Trophoblast cell (in vitro differentiated cells and primary cell): ENCODE results near the gene OTOR.
A peak's percentile ranks its signal among the peaks of the same experiment; 100 is the strongest.

ENCODE experiments used
- DNase-seq, 2 donors: peaks; one replicate each; pipeline ENCODE4 v3.0.0-alpha.2; 2016
- H2AFZ ChIP-seq: 2 replicates; pipeline ENCODE4 v1.6.1; 2013; ENCODE audit warnings: low read length, moderate library complexity, mild to moderate bottlenecking; ENCODE audit not compliant: insufficient read depth, poor library complexity
- H2AK5ac ChIP-seq: 2 replicates; pipeline ENCODE4 v1.6.1; 2013; ENCODE audit warnings: mild to moderate bottlenecking, low read length
- H2BK120ac ChIP-seq: 2 replicates; pipeline ENCODE4 v1.6.1; 2013; ENCODE audit warnings: low read length, mild to moderate bottlenecking, moderate library complexity; ENCODE audit not compliant: insufficient read depth, poor library complexity
- H2BK12ac ChIP-seq: 2 replicates; pipeline ENCODE4 v1.6.1; 2013; ENCODE audit warnings: mild to moderate bottlenecking, low read length, moderate library complexity
- H2BK5ac ChIP-seq: 2 replicates; pipeline ENCODE4 v1.6.1; 2013; ENCODE audit warnings: low read length, low read depth, moderate library complexity, mild to moderate bottlenecking; ENCODE audit not compliant: poor library complexity
- H3K14ac ChIP-seq: 2 replicates; pipeline ENCODE4 v1.6.1; 2013; ENCODE audit warnings: mild to moderate bottlenecking, low read length
- H3K18ac ChIP-seq: 2 replicates; pipeline ENCODE4 v1.6.1; 2013; ENCODE audit warnings: mild to moderate bottlenecking, low read length
- H3K23ac ChIP-seq: 2 replicates; pipeline ENCODE4 v1.6.1; 2013; ENCODE audit warnings: low read length
- H3K27ac ChIP-seq: 2 replicates; pipeline ENCODE4 v1.5.1; 2013; ENCODE audit warnings: low read depth, mild to moderate bottlenecking, inconsistent platforms, low read length, moderate library complexity
- H3K27me3 ChIP-seq: 2 replicates; pipeline ENCODE4 v1.6.1; 2013; ENCODE audit warnings: inconsistent platforms, mild to moderate bottlenecking, low read length, moderate library complexity; ENCODE audit not compliant: insufficient read depth
- H3K36me3 ChIP-seq, 2 experiments: 1 replicate in 1 of 2; 2 replicates in 1 of 2; pipeline ENCODE4 v1.6.1; 2013; ENCODE audit warnings: low read length in 2 of 2, mild to moderate bottlenecking in 2 of 2, moderate library complexity in 1 of 2; ENCODE audit not compliant: insufficient read depth in 2 of 2, control insufficient read depth in 1 of 2
- H3K4ac ChIP-seq: 2 replicates; pipeline ENCODE4 v1.6.1; 2013; ENCODE audit warnings: low read depth, mild to moderate bottlenecking, low read length, moderate library complexity
- H3K4me1 ChIP-seq, 2 experiments: 1 replicate in 1 of 2; 2 replicates in 1 of 2; pipeline ENCODE4 v1.6.1; 2013; ENCODE audit warnings: low read length in 2 of 2, mild to moderate bottlenecking in 2 of 2, moderate library complexity in 1 of 2; ENCODE audit not compliant: insufficient read depth in 2 of 2, control insufficient read depth in 1 of 2
- H3K4me2 ChIP-seq: 2 replicates; pipeline ENCODE4 v1.6.1; 2013; ENCODE audit warnings: inconsistent platforms, mild to moderate bottlenecking, low read length, moderate library complexity
- H3K4me3 ChIP-seq: 2 replicates; pipeline ENCODE4 v1.5.1; 2013; ENCODE audit warnings: mild to moderate bottlenecking, low read depth, low read length, inconsistent platforms
- H3K79me1 ChIP-seq: one replicate; pipeline ENCODE4 v1.6.1; 2013; ENCODE audit warnings: low read length
- H3K79me2 ChIP-seq: 2 replicates; pipeline ENCODE4 v1.6.1; 2013; ENCODE audit warnings: low read length, mild to moderate bottlenecking; ENCODE audit not compliant: control insufficient read depth, insufficient read depth, poor library complexity
- H3K9ac ChIP-seq: 2 replicates; pipeline ENCODE4 v1.6.1; 2013; ENCODE audit warnings: mild to moderate bottlenecking, low read length
- H3K9me3 ChIP-seq: 2 replicates; pipeline ENCODE4 v1.6.1; 2013; ENCODE audit warnings: low read depth, mild to moderate bottlenecking, control low read depth, inconsistent platforms, low read length; ENCODE audit not compliant: insufficient read depth
- H4K12ac ChIP-seq: 2 replicates; pipeline ENCODE4 v1.6.1; 2013; ENCODE audit warnings: low read depth, mild to moderate bottlenecking, low read length, moderate library complexity
- H4K8ac ChIP-seq: 2 replicates; pipeline ENCODE4 v1.6.1; 2013; ENCODE audit warnings: low read depth, mild to moderate bottlenecking, low read length, moderate library complexity
- H4K91ac ChIP-seq: one replicate; pipeline ENCODE4 v1.6.1; 2013; ENCODE audit warnings: low read depth, mild to moderate bottlenecking, low read length, moderate library complexity
- WGBS: extraction: QIAGEN DNeasy Blood & Tissue Kit; methylation state at CpG from one replicate; pipeline ENCODE4 v1.1.7; 2013; ENCODE audit warnings: missing lambda C conversion rate; ENCODE audit not compliant: insufficient read length, insufficient coverage; ENCODE audit errors: extremely low coverage; 5-methylcytosine and 5-hydroxymethylcytosine counted together

OTOR gene

GRCh38 chr20:16732506-16733152 lies 15.5 kb upstream of the OTOR start:
- Histone ChIP-seq H4K91ac (no peak overlapping the region), H2BK120ac (no peak overlapping the region), H3K9ac (no peak overlapping the region), H3K27me3 (no peaks in the 10 kb centered on the region), H3K79me1 (peaks cover 10% of the 10 kb centered on the region), H3K4me3 (no peak overlapping the region), H3K27ac (no peak overlapping the region), H2BK5ac (no peak overlapping the region), H3K9me3 (no peaks in the 10 kb centered on the region), H2AFZ (no peak overlapping the region), H3K4ac (no peak overlapping the region), H3K4me2 (no peak overlapping the region), H3K79me2 (peaks cover 6% of the 10 kb centered on the region), H4K12ac (no peak overlapping the region), H3K23ac (no peak overlapping the region), H2AK5ac (no peak overlapping the region), H3K18ac (no peak overlapping the region), H2BK12ac (no peak overlapping the region), H3K14ac (no peak overlapping the region), H3K36me3 (peaks cover 4 to 20% of the 10 kb centered on the region in 2 experiments), H4K8ac (no peak overlapping the region), H3K4me1 (peaks cover 5 to 11% of the 10 kb centered on the region in 2 experiments)
- DNase-seq: peak in 1 of 2 donors; percentile 24
- WGBS: no CpG with 5 or more reads among the region's 4 CpGs

GRCh38 chr20:16740365-16741072 lies 7.6 kb upstream of the OTOR start:
- Histone ChIP-seq H3K36me3 (peaks cover 6 to 12% of the 10 kb centered on the region in 2 experiments), H3K23ac (no peak overlapping the region), H3K14ac (no peak overlapping the region), H3K79me2 (no peaks in the 10 kb centered on the region), H2BK5ac (no peak overlapping the region), H4K91ac (no peak overlapping the region), H3K4ac (no peak overlapping the region), H2BK120ac (no peak overlapping the region), H4K8ac (no peak overlapping the region), H2AK5ac (no peak overlapping the region), H3K4me1 (peaks cover 5 to 6% of the 10 kb centered on the region in 2 experiments), H2AFZ (no peak overlapping the region), H3K4me2 (no peak overlapping the region), H2BK12ac (no peak overlapping the region), H3K27me3 (no peaks in the 10 kb centered on the region), H4K12ac (no peak overlapping the region), H3K27ac (no peak overlapping the region), H3K79me1 (no peaks in the 10 kb centered on the region), H3K18ac (no peak overlapping the region), H3K9me3 (no peaks in the 10 kb centered on the region), H3K4me3 (no peak overlapping the region), H3K9ac (no peak overlapping the region)
- no CpG with 5 or more reads among the region's 6 CpGs for WGBS
- no peak for DNase-seq

GRCh38 chr20:16744178-16744807 lies 3.9 kb upstream of the OTOR start:
- no peak overlapping the region for H3K9ac ChIP-seq
- peaks cover 5% of the 10 kb centered on the region in 2 experiments for H3K4me1 ChIP-seq
- H3K14ac ChIP-seq: no peak overlapping the region
- no peak overlapping the region for H3K4ac ChIP-seq
- peaks cover 0 to 2% of the 10 kb centered on the region in 2 experiments for H3K36me3 ChIP-seq
- H2AFZ ChIP-seq: no peak overlapping the region
- no peak overlapping the region for H3K4me3 ChIP-seq
- H3K9me3 ChIP-seq: no peaks in the 10 kb centered on the region
- H2AK5ac ChIP-seq: no peak overlapping the region
- H3K27me3 ChIP-seq: no peaks in the 10 kb centered on the region
- no peak for DNase-seq
- no peak overlapping the region for H4K8ac ChIP-seq
- H3K23ac ChIP-seq: no peak overlapping the region
- WGBS: no CpG with 5 or more reads among the region's 3 CpGs
- H3K79me1 ChIP-seq: no peaks in the 10 kb centered on the region
- no peak overlapping the region for H4K12ac ChIP-seq
- no peaks in the 10 kb centered on the region for H3K79me2 ChIP-seq
- no peak overlapping the region for H2BK5ac ChIP-seq
- no peak overlapping the region for H3K27ac ChIP-seq
- H3K4me2 ChIP-seq: no peak overlapping the region
- no peak overlapping the region for H2BK120ac ChIP-seq
- H4K91ac ChIP-seq: no peak overlapping the region
- H2BK12ac ChIP-seq: no peak overlapping the region
- no peak overlapping the region for H3K18ac ChIP-seq

GRCh38 chr20:16745204-16745603 lies 3.0 kb upstream of the OTOR start:
- Histone ChIP-seq H4K12ac (no peak overlapping the region), H2AFZ (no peak overlapping the region), H4K91ac (no peak overlapping the region), H4K8ac (no peak overlapping the region), H3K4me3 (no peak overlapping the region), H2BK5ac (no peak overlapping the region), H2BK120ac (no peak overlapping the region), H3K9me3 (no peaks in the 10 kb centered on the region), H2BK12ac (no peak overlapping the region), H3K4me2 (no peak overlapping the region), H3K9ac (no peak overlapping the region), H3K79me1 (no peaks in the 10 kb centered on the region), H2AK5ac (no peak overlapping the region), H3K14ac (no peak overlapping the region), H3K79me2 (no peaks in the 10 kb centered on the region), H3K18ac (no peak overlapping the region), H3K4ac (no peak overlapping the region), H3K36me3 (peaks cover 0 to 2% of the 10 kb centered on the region in 2 experiments), H3K27ac (no peak overlapping the region), H3K27me3 (no peaks in the 10 kb centered on the region), H3K4me1 (peaks cover 5% of the 10 kb centered on the region in 2 experiments), H3K23ac (no peak overlapping the region)
- no CpG with 5 or more reads among the region's 5 CpGs for WGBS
- DNase-seq: no peak
